GM18517 (cell line): ENCODE data around the gene HEPACAM2.

Experiments used
- ATAC-seq: cut with Tn5 transposase; IDR thresholded peaks from one replicate; pipeline ENCODE4 v1.9.1; 2021; ENCODE audit warnings: mild to moderate bottlenecking, moderate library complexity; ENCODE audit not compliant: unreplicated experiment

The HEPACAM2 gene

GRCh38 chr7:93203496-93203895 lies 22.8 kb downstream of the HEPACAM2 start:
- no peak for ATAC-seq

- no peak for ATAC-seq
Observed at GRCh38 chr7:93202594-93203250, 23.5 kb downstream of the HEPACAM2 start.

- no peak for ATAC-seq
Observed at GRCh38 chr7:93198472-93198871, 27.8 kb downstream of the HEPACAM2 start.

GRCh38 chr7:93196336-93196735 lies 29.9 kb downstream of the HEPACAM2 start:
- ATAC-seq: no peak

DNA sequence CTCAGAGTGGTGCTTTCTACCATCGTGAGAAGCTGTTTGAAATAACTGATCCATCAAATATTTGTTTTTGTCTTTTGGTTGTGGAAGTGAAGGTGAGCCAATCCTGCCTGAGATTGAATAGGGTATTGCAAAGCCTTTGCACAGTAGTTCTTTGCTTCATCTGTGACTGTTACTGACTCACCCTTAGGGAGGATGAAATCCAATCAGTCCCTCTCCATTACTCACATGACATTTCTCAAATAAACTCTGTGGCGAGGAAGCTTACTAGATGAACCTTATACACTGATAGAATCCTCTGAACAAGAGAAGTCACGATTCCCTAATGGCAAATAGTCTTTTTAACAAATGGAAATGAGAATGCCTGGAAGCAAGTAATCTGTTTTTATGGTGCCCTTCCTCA lies 31.9 kb downstream of the HEPACAM2 start:
- ATAC-seq: no peak

DNA sequence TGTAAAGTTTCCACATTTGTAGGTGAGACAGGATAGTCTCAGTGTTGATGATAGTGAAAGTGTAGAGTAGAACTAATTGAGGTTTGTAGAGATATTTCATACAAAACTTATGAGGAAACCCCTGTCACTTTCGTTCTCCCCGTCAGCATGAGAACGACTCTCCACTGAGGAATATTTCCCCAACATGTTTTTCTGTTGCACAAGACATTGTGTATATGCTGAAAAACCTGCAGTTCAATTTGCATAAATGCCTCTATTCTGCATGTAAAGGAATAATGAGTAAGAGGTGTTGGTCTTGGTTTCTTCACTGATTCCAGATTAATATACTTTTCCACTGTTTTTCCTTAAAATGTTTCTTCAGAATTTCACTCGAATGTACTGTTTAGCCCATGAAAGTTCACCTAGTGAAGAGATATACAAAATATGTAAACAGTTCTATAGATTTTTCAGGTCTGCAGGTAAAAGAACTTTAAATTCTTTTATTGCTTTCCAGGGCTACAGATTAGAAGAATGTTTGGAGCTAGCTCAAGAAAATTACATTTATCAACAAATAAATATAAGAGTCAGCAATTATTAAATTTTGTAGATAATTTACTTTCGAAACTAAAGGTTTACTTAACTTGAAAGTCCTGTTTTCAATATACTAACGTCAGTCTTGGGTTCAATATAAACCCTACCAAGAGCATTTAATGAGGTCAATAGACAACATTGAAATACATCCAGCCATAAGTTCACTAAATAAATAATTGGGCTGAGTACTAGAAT lies 37.2 kb downstream of the HEPACAM2 start:
- no peak for ATAC-seq

DNA sequence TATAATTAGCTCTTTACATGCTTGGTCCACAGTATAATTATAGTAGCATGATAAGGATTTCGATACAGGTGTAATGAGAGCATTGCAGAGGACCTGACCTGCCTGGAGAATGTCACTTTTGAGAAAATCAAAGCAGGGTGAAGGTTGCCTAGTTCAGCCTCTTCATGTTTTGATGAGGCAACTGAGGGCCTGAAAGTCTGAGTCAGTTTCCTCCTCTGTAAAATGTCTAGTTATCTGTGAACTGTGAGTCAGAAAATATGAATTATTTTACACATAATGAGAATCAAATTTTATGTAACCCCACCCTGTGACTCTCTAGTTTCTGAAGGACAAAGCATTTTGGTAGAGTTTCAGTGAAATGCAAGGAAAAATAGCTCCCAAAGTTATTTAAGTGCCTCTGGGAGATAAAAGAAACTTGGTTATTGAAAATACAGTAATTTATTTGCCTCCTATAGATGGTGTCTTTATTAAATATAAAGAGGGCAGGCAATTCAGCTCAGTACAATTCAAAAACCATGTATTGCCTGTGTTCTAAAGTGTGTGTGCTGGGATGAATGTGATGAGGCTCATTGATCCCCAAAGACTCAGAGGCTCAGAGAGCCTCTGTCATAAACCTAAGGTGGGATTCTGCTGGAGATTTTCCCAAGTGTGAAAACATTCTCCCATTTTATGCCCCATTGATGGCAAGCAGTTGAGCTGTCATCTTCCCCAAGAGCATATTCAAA lies 40.8 kb downstream of the HEPACAM2 start:
- no peak for ATAC-seq

DNA sequence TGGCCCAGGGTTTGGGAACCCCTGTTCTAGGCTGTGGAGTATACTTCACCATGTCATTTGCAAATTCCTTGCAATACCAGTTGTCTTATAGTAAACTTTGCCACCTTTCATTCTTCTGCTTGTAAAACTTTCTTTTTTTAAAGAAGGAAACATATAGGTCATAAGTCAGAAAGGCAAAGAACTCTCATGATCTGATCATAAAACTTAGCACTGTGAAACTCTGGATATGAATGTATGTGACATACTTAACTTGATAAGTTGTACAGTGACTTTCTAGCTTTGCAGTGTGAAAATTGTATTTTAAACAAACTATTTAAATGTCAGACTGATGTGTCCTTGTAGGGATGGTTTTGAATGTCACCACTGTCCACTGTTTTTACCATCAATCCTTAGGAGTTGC lies 47.1 kb downstream of the HEPACAM2 start:
- no peak for ATAC-seq

- ATAC-seq: no peak
Observed at GRCh38 chr7:93178213-93178612, 48.1 kb downstream of the HEPACAM2 start.

GRCh38 chr7:93176992-93177580 lies 49.2 kb downstream of the HEPACAM2 start:
- ATAC-seq: no peak

- no peak for ATAC-seq
Observed at GRCh38 chr7:93175219-93175618, 51.0 kb downstream of the HEPACAM2 start.

DNA sequence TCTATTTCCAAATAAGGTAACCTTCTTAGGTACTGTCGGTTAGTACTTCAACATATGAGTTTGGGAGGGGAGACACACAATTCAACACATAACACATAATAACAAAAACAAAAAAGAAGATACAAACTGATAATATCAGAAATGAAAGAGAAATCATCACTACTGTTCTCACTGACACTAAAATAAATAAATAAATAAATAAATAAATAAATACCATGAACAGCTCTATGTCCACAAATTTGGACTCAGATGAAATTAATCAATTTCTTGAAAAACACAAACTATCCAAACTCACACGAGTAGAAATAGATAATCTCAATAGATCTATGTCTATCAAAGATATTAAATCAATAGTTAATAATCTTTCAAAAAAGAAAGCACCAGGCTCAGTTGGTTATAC lies 53.6 kb downstream of the HEPACAM2 start:
- no peak for ATAC-seq

DNA sequence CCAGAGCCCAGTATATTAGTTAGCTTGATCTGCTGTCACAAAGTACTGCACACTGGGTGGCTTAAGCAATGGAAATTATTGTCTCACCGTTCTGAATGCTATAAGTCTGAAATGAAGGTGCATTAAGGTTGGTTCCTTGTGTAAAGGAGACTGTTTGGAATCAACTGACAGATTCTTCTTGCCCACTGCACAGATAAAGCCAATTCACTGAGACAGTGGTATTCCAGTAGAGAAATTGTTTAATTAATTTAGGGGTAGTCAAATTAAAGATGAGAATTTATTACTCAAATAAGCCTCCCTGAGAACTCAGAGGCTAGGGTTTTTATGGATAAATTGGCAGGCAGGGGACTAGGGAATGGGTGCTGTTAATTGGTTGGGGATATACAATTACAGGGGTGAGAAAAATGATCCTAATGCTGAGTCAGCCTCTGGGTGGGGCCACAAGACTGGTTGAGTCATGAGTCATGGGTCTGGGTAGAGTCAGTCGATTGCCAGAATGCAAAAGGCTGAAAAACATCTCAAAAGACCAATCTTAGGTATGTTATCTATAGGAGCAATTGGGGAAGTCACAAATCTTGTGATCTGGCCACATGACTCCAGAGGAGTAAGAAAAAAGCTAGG lies 54.6 kb downstream of the HEPACAM2 start:
- ATAC-seq: no peak

- ATAC-seq: peak; percentile 100
Observed at GRCh38 chr7:93165447-93165846, 60.8 kb downstream of the HEPACAM2 start.

- no peak for ATAC-seq
Observed at GRCh38 chr7:93164766-93165165, 61.5 kb downstream of the HEPACAM2 start.

DNA sequence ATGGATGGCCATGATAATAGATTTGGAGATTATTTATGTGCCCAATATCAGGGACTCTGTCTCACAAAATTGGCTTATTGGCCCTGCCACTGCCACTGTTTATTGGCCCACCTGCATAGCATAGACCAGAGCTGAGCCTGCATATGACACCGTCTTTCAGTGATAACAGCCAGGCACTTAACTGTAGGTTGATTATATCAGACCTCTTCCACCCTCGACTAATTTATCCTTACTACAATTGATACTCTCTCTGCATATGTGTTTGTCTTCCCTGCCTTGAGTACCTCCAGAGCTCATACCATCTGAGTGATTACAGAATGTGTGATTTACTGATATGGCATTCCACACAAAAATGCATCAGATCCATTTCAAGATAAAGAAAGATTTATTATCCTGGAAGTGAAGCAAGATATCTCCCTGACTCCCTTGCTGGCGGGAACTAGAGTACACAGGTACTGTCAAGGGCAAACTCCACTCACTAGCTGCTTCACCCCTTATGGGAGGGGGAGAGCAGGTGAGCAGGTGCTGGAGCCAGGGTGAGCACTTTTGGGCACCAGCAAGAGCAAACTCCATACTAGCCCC lies 65.0 kb downstream of the HEPACAM2 start:
- no peak for ATAC-seq

DNA sequence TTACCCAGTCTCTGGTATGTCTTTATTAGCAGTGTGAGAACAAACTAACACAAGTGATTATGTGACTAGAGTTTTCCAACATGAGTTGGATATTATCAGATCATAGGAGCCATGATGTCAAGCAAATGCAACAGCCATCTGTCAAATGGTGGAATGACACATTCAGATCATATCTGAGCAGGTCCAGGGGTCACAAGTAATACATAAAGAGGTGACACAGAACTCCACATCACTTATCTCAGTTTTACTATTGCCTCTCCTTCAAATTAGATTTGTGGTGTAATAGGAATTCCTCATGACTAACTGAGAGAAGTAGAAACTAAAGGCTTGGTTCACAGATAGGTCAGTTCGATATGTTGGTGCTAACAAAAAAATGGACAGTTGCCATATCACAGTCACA lies 65.9 kb downstream of the HEPACAM2 start:
- ATAC-seq: no peak

- ATAC-seq: no peak
Observed at GRCh38 chr7:93159490-93159889, 66.8 kb downstream of the HEPACAM2 start.

DNA sequence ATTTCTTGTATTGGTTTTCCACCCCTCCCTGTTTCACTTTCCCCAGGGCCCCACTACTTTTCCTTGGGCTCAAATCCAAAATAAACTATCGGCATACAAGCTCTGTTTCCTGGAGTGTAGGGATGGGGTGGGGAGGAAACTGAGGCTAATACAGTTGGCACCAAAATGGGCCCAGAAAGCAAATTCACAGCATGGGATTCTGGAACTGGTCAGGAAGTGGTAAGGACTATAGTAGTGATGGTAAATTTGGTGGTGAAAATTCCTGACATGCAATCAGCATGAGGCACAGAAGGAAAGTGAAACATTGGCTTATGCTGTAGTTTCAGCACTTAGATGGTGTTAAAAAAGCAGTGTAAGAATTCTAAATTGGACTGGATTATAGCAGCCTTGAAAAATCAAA lies 69.4 kb downstream of the HEPACAM2 start:
- ATAC-seq: no peak

DNA sequence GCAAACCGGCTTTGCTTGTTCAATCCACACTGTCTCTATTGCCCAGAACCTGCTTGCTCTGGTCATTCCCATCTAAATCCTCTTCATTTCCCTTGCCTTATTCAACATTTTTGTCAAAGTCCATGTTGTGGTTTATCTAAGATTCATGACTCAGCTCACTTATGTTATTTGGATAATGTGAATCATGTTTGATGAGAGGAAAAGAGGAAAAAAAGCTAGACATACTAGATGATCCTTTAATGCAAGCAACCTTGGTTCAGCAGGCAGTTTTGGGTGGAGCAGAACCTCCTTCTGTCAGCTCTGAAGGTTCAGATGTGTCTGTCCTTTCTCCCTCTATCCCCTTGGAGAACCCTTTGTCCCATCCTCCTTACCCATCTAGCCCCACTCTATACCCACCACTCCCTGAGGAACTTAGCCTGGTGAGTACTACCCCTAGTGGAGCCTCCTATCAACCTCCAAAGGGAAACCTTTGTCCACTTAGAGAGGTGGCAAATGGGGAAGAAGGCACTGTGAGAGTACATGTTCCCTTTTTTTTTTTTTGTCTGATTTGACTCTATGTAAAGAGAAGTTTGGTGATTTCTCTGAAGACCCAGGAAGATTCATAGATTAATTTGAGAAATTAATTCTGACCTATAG lies 76.0 kb downstream of the HEPACAM2 start:
- ATAC-seq: no peak
